ENCODE data around the gene ACVRL1. TPM values are rescaled to one million over a fixed set of nuclear protein-coding genes. Genes with fewer than 3 reads are reported as not detected.

Gene ACVRL1
- total RNA-seq, 1 experiment from 2014 or later: not detected

GRCh38 chr12:51905471-51906429 lies 1.6 kb upstream of the ACVRL1 start:
- TF ChIP-seq CTCF (conservative IDR thresholded peaks at IDR 0.05): no peak
- Histone ChIP-seq H3K27me3 (ENCODE audit: insufficient read depth, low read length) (peaks cover 5% of the 10 kb centered on the region; the same call in 1 of the 2 replicates), H2BK120ac (ENCODE audit: low read depth, low read length, poor library complexity, severe bottlenecking) (no peak overlapping the region), H2AFZ (ENCODE audit: low read length) (no peak overlapping the region), H2BK20ac (ENCODE audit: low read depth, low read length, poor library complexity, severe bottlenecking) (no peak overlapping the region), H3K23me2 (ENCODE audit: insufficient read length, low read depth, low read length, poor library complexity, severe bottlenecking) (no peaks in the 10 kb centered on the region), H3K79me1 (ENCODE audit: insufficient read depth, low read depth, low read length, poor library complexity, severe bottlenecking) (no peaks in the 10 kb centered on the region), H3K27ac (ENCODE audit: insufficient read length, low read depth, low read length) (no peak overlapping the region), H4K20me1 (ENCODE audit: control insufficient read depth, insufficient read depth, insufficient read length) (peaks cover 3% of the 10 kb centered on the region), H3K4me1 (ENCODE audit: insufficient read depth, low read length) (peaks cover 2% of the 10 kb centered on the region; the same call in 1 of the 2 replicates), H2BK12ac (ENCODE audit: insufficient read length, low read depth, low read length) (no peak overlapping the region), H3K9me3 (ENCODE audit: control insufficient read depth, low read depth, low read length) (no peaks in the 10 kb centered on the region), H4K5ac (ENCODE audit: insufficient read length, low read depth, low read length) (no peak overlapping the region), H3K4ac (ENCODE audit: low read depth, low read length) (no peak overlapping the region), H3K56ac (ENCODE audit: insufficient read length, low read depth, low read length) (no peak overlapping the region), H2BK15ac (ENCODE audit: low read depth, low read length) (no peak overlapping the region), H3K4me2 (ENCODE audit: insufficient read depth, insufficient read length, low read length) (no peak overlapping the region), H3K9ac (ENCODE audit: extremely low read depth, insufficient read length, low read length) (no peak overlapping the region), H2AK5ac (ENCODE audit: insufficient read length, low read length) (no peak overlapping the region), H4K8ac (replicated peaks; ENCODE audit: insufficient read length, low read depth, low read length) (no peak overlapping the region), H3K18ac (ENCODE audit: insufficient read length, low read depth, low read length) (no peak overlapping the region), H3K14ac (ENCODE audit: insufficient read depth, low read length) (no peak overlapping the region), H3T11ph (ENCODE audit: low read length) (no peak overlapping the region), H3K79me2 (ENCODE audit: insufficient read depth, low read length) (no peaks in the 10 kb centered on the region), H4K91ac (ENCODE audit: insufficient read length, low read depth, low read length) (no peak overlapping the region), H3K23ac (ENCODE audit: insufficient read length, low read depth, low read length) (no peak overlapping the region), H2BK5ac (ENCODE audit: insufficient read length, low read length) (no peak overlapping the region)
- Mint-ChIP-seq H3K4me1 (peaks cover 6 to 17% of the 10 kb centered on the region in 2 experiments), H3K4me3 (no peak overlapping the region), H3K27me3 (ENCODE audit: low read depth) (peaks cover 11% of the 10 kb centered on the region), H3K9me3 (no peaks in the 10 kb centered on the region; a peak in 1 of 5 replicates), H3K27ac (no peak overlapping the region; a peak in 2 of 7 replicates), H3K36me3 (ENCODE audit: insufficient read depth in 1 of 3, low read depth in 3 of 3) (no peaks in the 10 kb centered on the region)
- no CpG with 5 or more reads among the region's 18 CpGs for WGBS (ENCODE audit: extremely low coverage, insufficient read length, low lambda C conversion rate)
- no peak for DNase-seq
